HepG2 (cell line): ENCODE results near the gene NAT10. TPM values are rescaled to one million over a fixed set of nuclear protein-coding genes. Genes with fewer than 3 reads are reported as not detected.
A peak's percentile ranks its signal among the peaks of the same experiment; 100 is the strongest.

ENCODE experiments used
- AGO1 ChIP-seq: fragments of 200-400 bp; formaldehyde crosslinking; IDR thresholded peaks from 2 replicates; pipeline ENCODE4 v1.6.1; 2017; ENCODE audit warnings: mild to moderate bottlenecking, low read depth, low read length, moderate library complexity; ENCODE audit not compliant: poor library complexity, severe bottlenecking
- ELF3 ChIP-seq: IDR thresholded peaks from 2 replicates; pipeline ENCODE4 v1.6.1; 2016; ENCODE audit warnings: missing genetic modification reagents, missing compliant biosample characterization
- GZF1 ChIP-seq: sonication (generic); formaldehyde crosslinking; IDR thresholded peaks from 2 replicates; pipeline ENCODE4 v1.5.1; 2020; ENCODE audit warnings: mild to moderate bottlenecking, missing genetic modification reagents
- KLF16 ChIP-seq, 2 experiments: sonication (generic) in 1 of 2; formaldehyde crosslinking in 1 of 2; IDR thresholded peaks; 2 replicates each; pipeline versions ENCODE4 v1.6.1 to v1.8.0; 2016 to 2023; ENCODE audit warnings: missing genetic modification reagents in 2 of 2, missing compliant biosample characterization in 1 of 2
- MAZ ChIP-seq, 2 experiments: sonication (generic) in 1 of 2; formaldehyde crosslinking in 1 of 2; IDR thresholded peaks; 2 replicates each; pipeline versions ENCODE4 v1.5.0 to v1.6.1; 2012 to 2020; ENCODE audit warnings: low read depth in 2 of 2, mild to moderate bottlenecking in 2 of 2, borderline replicate concordance in 1 of 2, improper control_type of control experiment in 1 of 2, low read length in 1 of 2, missing genetic modification reagents in 1 of 2, moderate library complexity in 1 of 2
- NONO ChIP-seq, 2 experiments: fragments of 450-650 bp in 1 of 2; sonication (generic) in 1 of 2; formaldehyde crosslinking in 1 of 2; IDR thresholded peaks in 1 of 2; conservative IDR thresholded peaks in 1 of 2; 2 replicates each; pipeline versions ENCODE4 v1.6.1 to v1.8.0; 2017 to 2022; ENCODE audit warnings: mild to moderate bottlenecking in 1 of 2, missing genetic modification reagents in 1 of 2, moderate library complexity in 1 of 2
- NRL ChIP-seq: sonication (generic); formaldehyde crosslinking; IDR thresholded peaks from 2 replicates; pipeline ENCODE4 v1.5.0; 2020; ENCODE audit warnings: missing genetic modification reagents, mild to moderate bottlenecking, moderate library complexity, borderline replicate concordance
- RFX5 ChIP-seq: IDR thresholded peaks from 2 replicates; pipeline ENCODE4 v1.6.1; 2011; ENCODE audit warnings: low read depth, low read length, improper control_type of control experiment
- THRA ChIP-seq: sonication (generic); formaldehyde crosslinking; IDR thresholded peaks from 2 replicates; pipeline ENCODE4 v1.4.0; 2020; ENCODE audit warnings: missing genetic modification reagents, borderline replicate concordance
- ZBTB26 ChIP-seq: IDR thresholded peaks from 2 replicates; pipeline ENCODE4 v1.6.1; 2016; ENCODE audit warnings: missing compliant biosample characterization, missing genetic modification reagents, borderline replicate concordance
- ZFP36L1 ChIP-seq: sonication (generic); formaldehyde crosslinking; IDR thresholded peaks from 2 replicates; pipeline ENCODE4 v1.8.0; 2022; ENCODE audit warnings: mild to moderate bottlenecking, missing genetic modification reagents, moderate library complexity
- ZNF138 ChIP-seq: sonication (generic); formaldehyde crosslinking; IDR thresholded peaks from 2 replicates; pipeline ENCODE4 v1.5.0; 2020; ENCODE audit warnings: mild to moderate bottlenecking, low read depth, missing genetic modification reagents
- ZNF232 ChIP-seq: sonication (generic); formaldehyde crosslinking; IDR thresholded peaks from 2 replicates; pipeline ENCODE4 v1.4.0; 2020; ENCODE audit warnings: missing genetic modification reagents, borderline replicate concordance
- ZNF775 ChIP-seq: sonication (generic); formaldehyde crosslinking; IDR thresholded peaks from 2 replicates; pipeline ENCODE4 v1.4.0; 2020; ENCODE audit warnings: missing genetic modification reagents, mild to moderate bottlenecking, moderate library complexity, borderline replicate concordance
- ZSCAN25 ChIP-seq: sonication (generic); formaldehyde crosslinking; IDR thresholded peaks from 2 replicates; pipeline ENCODE4 v1.8.0; 2022; ENCODE audit warnings: mild to moderate bottlenecking, missing genetic modification reagents
- polyA plus RNA-seq, 8 experiments: library from polyadenylated mRNA; depleted of rRNA in 3 of 8; stranded (reverse) in 7 of 8; unstranded in 1 of 8; fragments of >200 nt; fragmentation: Illumina TruSeq in 4 of 8; extraction: Trizol in 4 of 8; gene quantifications; 2 replicates each; pipeline versions ENCODE4 v1.2.1 to v1.2.3, GENCODE V29; 2011 to 2016; ENCODE audit warnings: low read depth in 4 of 8, missing spikeins in 1 of 8, mixed read lengths in 1 of 8; ENCODE audit not compliant: insufficient read depth in 1 of 8
- total RNA-seq, 5 experiments: library from RNA; depleted of rRNA; stranded (reverse); fragments of >200 nt; fragmentation: Illumina TruSeq; extraction: Trizol; gene quantifications; 2 replicates each; pipeline ENCODE4 v1.2.3, GENCODE V29; 2016; ENCODE audit warnings: low read depth in 1 of 5
- TF ChIP-seq, protein P1 (sequence below): sonication (generic); formaldehyde crosslinking; IDR thresholded peaks from 2 replicates; pipeline ENCODE4 v1.8.1; 2023; ENCODE audit warnings: mild to moderate bottlenecking, moderate library complexity, missing genetic modification reagents
- TF ChIP-seq, protein P2 (sequence below): sonication (generic); formaldehyde crosslinking; IDR thresholded peaks from 2 replicates; pipeline ENCODE4 v1.5.0; 2020; ENCODE audit warnings: mild to moderate bottlenecking, missing genetic modification reagents
- TF ChIP-seq, protein P3 (sequence below): IDR thresholded peaks from 2 replicates; pipeline ENCODE4 v1.6.1; 2016; ENCODE audit warnings: mild to moderate bottlenecking

Gene NAT10
- total and polyA plus RNA-seq, 2 of the 13 experiments (the other 11 are each of a cell fraction or from before 2014, with no cell fraction given) = 33.9 to 51.9 TPM

DNA sequence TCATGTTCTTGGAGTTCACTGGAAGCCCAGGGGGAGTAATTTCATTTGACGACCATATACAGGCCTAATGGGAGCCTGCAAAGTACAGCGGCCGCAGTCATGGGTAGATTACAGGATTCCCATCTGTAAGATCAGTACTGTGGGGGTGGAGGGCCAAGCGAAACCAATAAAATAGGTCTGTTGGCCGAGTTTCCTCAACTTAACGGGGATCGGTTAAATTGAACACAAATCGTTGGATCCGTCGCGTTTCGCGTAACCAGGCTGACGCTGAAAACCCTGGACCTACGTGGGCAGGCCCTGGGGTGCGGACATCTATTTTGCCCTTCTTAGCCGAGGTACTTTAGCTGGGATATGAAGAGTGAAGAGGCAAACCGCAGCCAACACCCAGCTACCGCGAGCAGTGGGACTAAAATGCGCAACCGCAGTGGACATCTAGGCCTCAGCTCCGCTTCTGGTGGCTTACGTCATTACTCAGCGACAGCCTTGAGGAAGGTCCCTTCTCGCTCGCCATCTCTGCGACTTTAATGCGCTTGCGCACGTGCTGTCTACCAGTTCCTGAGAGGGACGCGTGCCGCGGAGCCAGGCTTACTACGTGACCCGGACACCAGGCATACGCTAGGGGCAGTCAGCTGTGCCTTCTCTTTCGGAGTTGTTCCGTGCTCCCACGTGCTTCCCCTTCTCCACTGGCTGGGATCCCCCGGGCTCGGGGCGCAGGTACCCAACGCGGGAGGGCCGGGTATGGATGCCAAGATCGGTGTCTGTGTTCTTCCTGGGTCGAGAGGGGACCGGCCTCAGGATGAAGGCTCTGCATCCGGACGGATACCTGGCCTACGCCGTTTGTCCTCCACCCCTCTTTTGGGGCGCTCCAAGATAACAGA, at the start of gene NAT10 (continued):
- TF ChIP-seq ZBTB26 (CRISPR knock-in tag) (peak; percentile 40; the same call in 1 of the 2 replicates), ZNF232 (CRISPR knock-in tag) (peak; percentile 42; the same call in 1 of the 2 replicates), ZNF138 (CRISPR knock-in tag) (peak; percentile 66), ELF3 (CRISPR knock-in tag) (peak; percentile 73), ZNF775 (no peak), ZSCAN25 (0 out of 2 replicates have a peak, but pooled peaks have one; percentile 32), MAZ (IDR thresholded peaks at IDR 0.05; ENCODE audit: borderline replicate concordance, low read depth, low read length) (0 out of 2 replicates have a peak, but pooled peaks have one; percentile 8), MAZ (CRISPR knock-in tag; IDR thresholded peaks at IDR 0.05; ENCODE audit: low read depth) (peak; percentile 88), NONO (IDR thresholded peaks at IDR 0.05) (no peak), NONO (CRISPR knock-in tag; conservative IDR thresholded peaks at IDR 0.05) (peak; percentile 97), THRA (CRISPR knock-in tag) (peak; percentile 64), NRL (CRISPR knock-in tag) (peak; percentile 93), KLF16 (CRISPR knock-in tag; IDR thresholded peaks at IDR 0.05) (peak; percentile 76 to 91; a peak in 2 of 4 replicates), GZF1 (CRISPR knock-in tag) (no peak), RFX5 (no peak), ZFP36L1 (CRISPR knock-in tag) (no peak), AGO1 (no peak)
- TF ChIP-seq, protein P1, sequence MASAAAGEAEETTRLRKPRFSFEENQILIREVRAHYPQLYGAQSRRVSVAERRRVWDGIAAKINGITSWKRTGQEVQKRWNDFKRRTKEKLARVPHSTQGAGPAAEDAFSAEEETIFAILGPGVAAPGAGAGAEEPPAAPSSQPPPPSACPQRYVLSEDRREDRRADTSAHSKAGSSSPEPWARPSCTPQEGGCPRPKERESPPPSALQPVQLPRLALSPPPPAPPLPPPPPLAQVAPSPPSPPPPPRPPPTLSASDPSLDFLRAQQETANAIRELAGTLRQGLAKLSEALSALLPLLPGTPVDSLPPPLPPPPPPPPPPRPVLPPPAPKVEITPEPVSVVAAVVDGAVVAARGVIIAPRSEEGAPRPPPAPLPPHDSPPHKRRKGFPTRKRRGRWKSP = peak; percentile 74
- TF ChIP-seq, protein P2, sequence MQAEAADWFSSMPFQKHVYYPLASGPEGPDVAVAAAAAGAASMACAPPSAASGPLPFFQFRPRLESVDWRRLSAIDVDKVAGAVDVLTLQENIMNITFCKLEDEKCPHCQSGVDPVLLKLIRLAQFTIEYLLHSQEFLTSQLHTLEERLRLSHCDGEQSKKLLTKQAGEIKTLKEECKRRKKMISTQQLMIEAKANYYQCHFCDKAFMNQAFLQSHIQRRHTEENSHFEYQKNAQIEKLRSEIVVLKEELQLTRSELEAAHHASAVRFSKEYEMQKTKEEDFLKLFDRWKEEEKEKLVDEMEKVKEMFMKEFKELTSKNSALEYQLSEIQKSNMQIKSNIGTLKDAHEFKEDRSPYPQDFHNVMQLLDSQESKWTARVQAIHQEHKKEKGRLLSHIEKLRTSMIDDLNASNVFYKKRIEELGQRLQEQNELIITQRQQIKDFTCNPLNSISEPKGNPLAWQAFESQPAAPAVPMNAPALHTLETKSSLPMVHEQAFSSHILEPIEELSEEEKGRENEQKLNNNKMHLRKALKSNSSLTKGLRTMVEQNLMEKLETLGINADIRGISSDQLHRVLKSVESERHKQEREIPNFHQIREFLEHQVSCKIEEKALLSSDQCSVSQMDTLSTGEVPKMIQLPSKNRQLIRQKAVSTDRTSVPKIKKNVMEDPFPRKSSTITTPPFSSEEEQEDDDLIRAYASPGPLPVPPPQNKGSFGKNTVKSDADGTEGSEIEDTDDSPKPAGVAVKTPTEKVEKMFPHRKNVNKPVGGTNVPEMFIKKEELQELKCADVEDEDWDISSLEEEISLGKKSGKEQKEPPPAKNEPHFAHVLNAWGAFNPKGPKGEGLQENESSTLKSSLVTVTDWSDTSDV (CRISPR knock-in tag) = no peak
- TF ChIP-seq, protein P3, sequence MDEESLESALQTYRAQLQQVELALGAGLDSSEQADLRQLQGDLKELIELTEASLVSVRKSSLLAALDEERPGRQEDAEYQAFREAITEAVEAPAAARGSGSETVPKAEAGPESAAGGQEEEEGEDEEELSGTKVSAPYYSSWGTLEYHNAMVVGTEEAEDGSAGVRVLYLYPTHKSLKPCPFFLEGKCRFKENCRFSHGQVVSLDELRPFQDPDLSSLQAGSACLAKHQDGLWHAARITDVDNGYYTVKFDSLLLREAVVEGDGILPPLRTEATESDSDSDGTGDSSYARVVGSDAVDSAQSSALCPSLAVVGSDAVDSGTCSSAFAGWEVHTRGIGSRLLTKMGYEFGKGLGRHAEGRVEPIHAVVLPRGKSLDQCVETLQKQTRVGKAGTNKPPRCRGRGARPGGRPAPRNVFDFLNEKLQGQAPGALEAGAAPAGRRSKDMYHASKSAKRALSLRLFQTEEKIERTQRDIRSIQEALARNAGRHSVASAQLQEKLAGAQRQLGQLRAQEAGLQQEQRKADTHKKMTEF (CRISPR knock-in tag) = peak; percentile 89
